Caco-2 (cell line): ENCODE data around the gene CCDC136. TPM values are rescaled to one million over a fixed set of nuclear protein-coding genes. Genes with fewer than 3 reads are reported as not detected.

Experiments
- BruUV-seq: library from RNA; stranded (reverse); fragments of 400-500 nt; replicated peaks from 2 replicates; lab custom pipeline; 2021; lab: Mats Ljungman, UMichigan
- CTCF ChIA-PET: fragments of 300-600 bp; sonication (Branson Sonifier 250); formaldehyde crosslinking; loops from one replicate; lab custom pipeline; 2022; ENCODE audit warnings: antibody characterized with exemption; lab: Charles Lee
- POLR2A ChIA-PET: fragments of 300-600 bp; sonication (Branson Sonifier 250); formaldehyde crosslinking; loops from one replicate; lab custom pipeline; 2022; ENCODE audit warnings: antibody characterized with exemption; lab: Charles Lee
- DNase-seq, 2 experiments: peaks; one replicate each; pipeline versions ENCODE4 v3.0.0 to v3.0.0-alpha.2; 2020 to 2022
- H3K27me3 ChIP-seq: replicated peaks from 2 replicates; pipeline ENCODE4 v1.6.0; 2011; ENCODE audit warnings: low read length; ENCODE audit not compliant: control insufficient read depth, insufficient read depth
- H3K36me3 ChIP-seq: 2 replicates; pipeline ENCODE4 v1.5.1; 2011; ENCODE audit warnings: low read length; ENCODE audit not compliant: control insufficient read depth, insufficient read depth
- H3K4me1 ChIP-seq: fragments of 250-450 bp; sonication (Bioruptor Pico); 2 replicates; pipeline ENCODE4 v1.5.1; 2020; ENCODE audit warnings: mild to moderate bottlenecking
- H3K4me3 ChIP-seq: 2 replicates; pipeline ENCODE4 v1.5.1; 2011; ENCODE audit warnings: low read depth, mild to moderate bottlenecking, control low read depth, low read length
- H3K9me3 ChIP-seq: fragments of 250-450 bp; sonication (Bioruptor Pico); 2 replicates; pipeline ENCODE4 v1.5.1; 2020; ENCODE audit warnings: mild to moderate bottlenecking, moderate library complexity
- H3K27ac Mint-ChIP-seq: one replicate; pipeline ENCODE4 v1.8.0; 2022; ENCODE audit warnings: mixed read lengths; ENCODE audit not compliant: unreplicated experiment
- H3K27me3 Mint-ChIP-seq: one replicate; pipeline ENCODE4 v1.8.0; 2022; ENCODE audit warnings: mixed read lengths; ENCODE audit not compliant: insufficient read depth, unreplicated experiment
- H3K36me3 Mint-ChIP-seq: one replicate; pipeline ENCODE4 v1.8.0; 2022; ENCODE audit warnings: mild to moderate bottlenecking, mixed read lengths; ENCODE audit not compliant: insufficient read depth, unreplicated experiment
- H3K4me1 Mint-ChIP-seq: one replicate; pipeline ENCODE4 v1.8.0; 2022; ENCODE audit warnings: low read depth, mixed read lengths; ENCODE audit not compliant: unreplicated experiment
- H3K4me3 Mint-ChIP-seq: one replicate; pipeline ENCODE4 v1.8.0; 2022; ENCODE audit warnings: mild to moderate bottlenecking, moderate library complexity, mixed read lengths; ENCODE audit not compliant: unreplicated experiment
- H3K9me3 Mint-ChIP-seq: one replicate; pipeline ENCODE4 v1.8.0; 2022; ENCODE audit warnings: mixed read lengths; ENCODE audit not compliant: unreplicated experiment
- CTCF ChIP-seq, 2 experiments: fragments of 200-600 bp in 1 of 2; IDR thresholded peaks; 1 replicate in 1 of 2; 2 replicates in 1 of 2; pipeline versions ENCODE4 v1.5.1 to v1.8.0; 2011 to 2022; ENCODE audit warnings: antibody characterized with exemption in 1 of 2, control low read depth in 1 of 2, inconsistent platforms in 1 of 2, low read depth in 1 of 2, low read length in 1 of 2, mild to moderate bottlenecking in 1 of 2, moderate library complexity in 1 of 2; ENCODE audit not compliant: insufficient read depth in 1 of 2, severe bottlenecking in 1 of 2, unreplicated experiment in 1 of 2
- intact Hi-C: fragments of 100-400 bp; cut with micrococcal nuclease; formaldehyde crosslinking; loops from one replicate; pipeline ENCODE4 v1.10.0; 2022; ENCODE audit not compliant: unreplicated experiment
- total RNA-seq: library from RNA; stranded (reverse); gene quantifications from 2 replicates; pipeline ENCODE4 v1.2.3, GENCODE V29; 2022

CCDC136 gene
- total RNA-seq, 1 experiment from 2014 or later, result 10.2 TPM

- no peak for TF ChIP-seq CTCF (IDR thresholded peaks at IDR 0.05; ENCODE audit: insufficient read depth in 1 of 2, low read depth in 1 of 2, low read length in 1 of 2, severe bottlenecking in 1 of 2, unreplicated experiment in 1 of 2)
- no peaks in the 10 kb centered on the region for H3K27me3 ChIP-seq
- BruUV-seq, result TSS peak; percentile 61
- peak overlapping the region; percentile 74 for H3K4me3 ChIP-seq
- Mint-ChIP-seq H3K9me3 (no peaks in the 10 kb centered on the region), H3K27ac (peak overlapping the region; percentile 42), H3K4me1 (peaks cover 33% of the 10 kb centered on the region), H3K36me3 (peaks cover 6% of the 10 kb centered on the region), H3K4me3 (peak overlapping the region; percentile 75), H3K27me3 (no peaks in the 10 kb centered on the region)
- POLR2A ChIA-PET, result no interaction called here
- no peaks in the 10 kb centered on the region for H3K36me3 ChIP-seq
- intact Hi-C loops, result loop anchor here (2.0 to 5.0 kb wide), 2 partner anchors 33 to 37 kb away; partner anchors contain the start of genes ATP6V1F and CCDC136
- DNase-seq, result peak; percentile 51 to 62
- CTCF ChIA-PET, result no interaction called here
- H3K9me3 ChIP-seq, result no peaks in the 10 kb centered on the region
- H3K4me1 ChIP-seq, result peaks cover 43% of the 10 kb centered on the region
Measured at GRCh38 chr7:128829391-128830166, 37.8 kb downstream of the CCDC136 start.

GRCh38 chr7:128830231-128831177 lies 38.7 kb downstream of the CCDC136 start, which contains the start of gene FLNC:
Gene FLNC, plus strand, starts transcription at chr7:128830406. Its CDS starts 232 bp downstream, at chr7:128830638.
- DNase-seq, result peak; percentile 61 to 71
- Histone ChIP-seq H3K4me3 (peak within 1 kb of the TSS; percentile 74), H3K4me1 (peaks cover 43% of the 10 kb centered on the region), H3K9me3 (no peaks in the 10 kb centered on the region), H3K36me3 (no peaks in the 10 kb centered on the region), H3K27me3 (no peaks in the 10 kb centered on the region)
- intact Hi-C loops, result loop anchor here (2.0 to 5.0 kb wide), 2 partner anchors 32 to 38 kb away; partner anchors contain the start of genes ATP6V1F and CCDC136
- Mint-ChIP-seq H3K27me3 (no peaks in the 10 kb centered on the region), H3K4me3 (peak within 1 kb of the TSS; percentile 75), H3K9me3 (no peaks in the 10 kb centered on the region), H3K4me1 (peaks cover 33% of the 10 kb centered on the region), H3K36me3 (peaks cover 12% of the 10 kb centered on the region), H3K27ac (peak within 1 kb of the TSS; percentile 42)
- ChIA-PET POLR2A (no interaction called here), CTCF (interaction anchor here (1.1 kb wide), 1 partner anchor 11 kb away, joined by 6 read pairs; no protein-coding TSS in a partner anchor)
- TF ChIP-seq CTCF (IDR thresholded peaks at IDR 0.05; ENCODE audit: insufficient read depth in 1 of 2, low read depth in 1 of 2, low read length in 1 of 2, severe bottlenecking in 1 of 2, unreplicated experiment in 1 of 2), result no peak
- TSS peak; percentile 81 for BruUV-seq
